Measurements from ENCODE around the gene HDHD3. TPM values are rescaled to one million over a fixed set of nuclear protein-coding genes. Genes with fewer than 3 reads are reported as not detected.
"Not testable (repeated sequence)": the region's sequence is repeated elsewhere in the genome, so short reads cannot be mapped to it uniquely, and the experiment has no call there.

HDHD3 gene
- total and polyA plus RNA-seq, 8 donors: 18.8 to 80.6 (median 27.4) TPM

- no peak for FAIRE-seq
Observed at GRCh38 chr9:113387560-113388230, 10.9 kb upstream of the HDHD3 start.

GRCh38 chr9:113386571-113387393, 10.0 kb upstream of the HDHD3 start:
- no peak overlapping the region for H3K4me3 ChIP-seq
- FAIRE-seq (no peak), DNase-seq (peak in 1 of 6 donors; percentile 15), ATAC-seq (no peak)
- no peaks in the 10 kb centered on the region for H3K9me3 ChIP-seq
- H3K27me3 ChIP-seq: no peaks in the 10 kb centered on the region
- H3K4me1 ChIP-seq: peaks cover 47 to 52% (median 51%) of the 10 kb centered on the region in 3 donors
- WGBS, 2 donors: 88 to 89% methylated on average over 4 of the region's 4 CpGs
- H3K36me3 ChIP-seq: peaks cover 0 to 24% (median 11%) of the 10 kb centered on the region in 3 donors
- no peak for TF ChIP-seq CTCF (IDR thresholded peaks at IDR 0.05)
- intact Hi-C loops (cut with DNase I): no loop called here
- peak overlapping the region; percentile 68 to 80 (median 75) for H3K27ac ChIP-seq

More at GRCh38 chr9:113387560-113388230, 10.9 kb upstream of the HDHD3 start:
- Histone ChIP-seq H3K36me3 (peaks cover 0 to 32% (median 11%) of the 10 kb centered on the region in 3 donors), H3K4me1 (peaks cover 41 to 44% (median 43%) of the 10 kb centered on the region in 3 donors), H3K27ac (peak overlapping the region; percentile 68 to 80 (median 75)), H3K27me3 (no peaks in the 10 kb centered on the region), H3K4me3 (no peak overlapping the region), H3K9me3 (no peaks in the 10 kb centered on the region)
- TF ChIP-seq CTCF (IDR thresholded peaks at IDR 0.05): no peak
- DNase-seq: peak in 5 of 6 donors; percentile 70 to 81 (median 76)
- WGBS, 2 donors: 16 to 17% methylated on average over 9 of the region's 9 CpGs
- intact Hi-C loops (cut with DNase I): no loop called here
- ATAC-seq: peak; percentile 79 to 86 (median 84)

- Histone ChIP-seq H3K27ac (peak overlapping the region; percentile 68 to 95 (median 78)), H3K4me3 (no peak overlapping the region), H3K9me3 (no peaks in the 10 kb centered on the region), H3K27me3 (no peaks in the 10 kb centered on the region), H3K4me1 (peaks cover 48 to 63% (median 58%) of the 10 kb centered on the region in 3 donors), H3K36me3 (no peaks in the 10 kb centered on the region)
- peak in 4 of 6 donors; percentile 61 to 88 (median 84) for DNase-seq
- 16 to 18% methylated on average over 8 of the region's 8 CpGs for WGBS, 2 donors
- peak; percentile 84 to 90 (median 88) for ATAC-seq
- intact Hi-C loops (cut with DNase I): no loop called here
- no peak for FAIRE-seq
- no peak for TF ChIP-seq CTCF (IDR thresholded peaks at IDR 0.05)
Observed at GRCh38 chr9:113381909-113382411, 5.2 kb upstream of the HDHD3 start.

- H3K27ac ChIP-seq: peak overlapping the region; percentile 68 to 95 (median 78)
- H3K9me3 ChIP-seq; DNase-seq; H3K27me3 ChIP-seq; H3K4me3 ChIP-seq; FAIRE-seq; H3K36me3 ChIP-seq; intact Hi-C loops (cut with DNase I): not testable (repeated sequence)
- H3K4me1 ChIP-seq: peaks cover 43 to 58% (median 53%) of the 10 kb centered on the region in 3 donors
- WGBS, 2 donors: 31 to 34% methylated on average over 7 of the region's 7 CpGs
- peak in 1 of 4 donors; percentile 0 for ATAC-seq
Observed at GRCh38 chr9:113381441-113381840, 4.7 kb upstream of the HDHD3 start.

- intact Hi-C loops (cut with DNase I): no loop called here
- FAIRE-seq (no peak), ATAC-seq (no peak), DNase-seq (no peak)
- Histone ChIP-seq H3K27me3 (no peaks in the 10 kb centered on the region), H3K36me3 (no peaks in the 10 kb centered on the region), H3K9me3 (no peaks in the 10 kb centered on the region), H3K4me3 (no peak overlapping the region), H3K4me1 (peaks cover 41 to 52% (median 49%) of the 10 kb centered on the region in 3 donors), H3K27ac (peak overlapping the region in 3 of 4 donors; percentile 49 to 95 (median 88))
- WGBS, 2 donors: 23 to 24% methylated on average over 1 of the region's 1 CpG
- no peak for TF ChIP-seq CTCF (IDR thresholded peaks at IDR 0.05)
Observed at GRCh38 chr9:113380869-113381378, 4.1 kb upstream of the HDHD3 start.

GRCh38 chr9:113379829-113380210, 3.0 kb upstream of the HDHD3 start:
- 41 to 44% methylated on average over 2 of the region's 2 CpGs for WGBS, 2 donors
- Histone ChIP-seq H3K27ac (peak overlapping the region in 3 of 4 donors; percentile 17 to 95 (median 88)), H3K4me1 (peaks cover 41 to 57% (median 52%) of the 10 kb centered on the region in 3 donors)
- H3K4me3 ChIP-seq; FAIRE-seq; H3K36me3 ChIP-seq; ATAC-seq; H3K27me3 ChIP-seq; H3K9me3 ChIP-seq; DNase-seq; intact Hi-C loops (cut with DNase I): not testable (repeated sequence)

GRCh38 chr9:113379094-113379828, 2.5 kb upstream of the HDHD3 start:
- H3K27me3 ChIP-seq; H3K4me3 ChIP-seq; H3K9me3 ChIP-seq; FAIRE-seq; intact Hi-C loops (cut with DNase I); H3K36me3 ChIP-seq; ATAC-seq: not testable (repeated sequence)
- Histone ChIP-seq H3K27ac (peak overlapping the region; percentile 17 to 95 (median 60)), H3K4me1 (peaks cover 41 to 60% (median 54%) of the 10 kb centered on the region in 3 donors)
- 14% methylated on average over 24 of the region's 24 CpGs for WGBS, 2 donors
- peak in 1 of 6 donors; percentile 55 for DNase-seq

Data from pancreas (tissue), 10 donors.